NCI-H1694 treated with DMSO at 0.1 percent for 48 hours (cell line): ENCODE data around the gene DLX1.
"Not testable (repeated sequence)": the region's sequence is repeated elsewhere in the genome, so short reads cannot be mapped to it uniquely, and the experiment has no call there.

Experiments
- DNase-seq: peaks from one replicate; lab custom pipeline; 2025; lab: John Stamatoyannopoulos, UW

DLX1 gene

DNA sequence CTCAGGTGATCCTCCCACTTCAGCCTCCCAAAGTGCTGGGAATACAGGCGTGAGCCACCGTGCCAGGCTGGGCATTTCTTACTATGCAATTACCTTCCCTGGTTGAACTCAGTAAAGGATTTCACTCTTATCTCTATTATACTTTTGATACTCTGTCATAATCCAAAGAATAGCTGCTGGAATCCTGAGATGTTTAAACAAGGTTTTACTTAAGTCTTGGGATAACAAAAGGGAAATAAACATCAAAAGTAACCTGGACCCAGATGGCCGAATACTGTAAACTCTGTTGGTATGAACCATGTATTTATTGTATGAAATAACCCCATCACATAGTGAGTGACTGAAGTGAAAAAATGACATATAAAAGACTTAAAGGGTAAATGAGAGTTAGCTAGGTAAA lies 29.3 kb downstream of the DLX1 start:
- DNase-seq: no peak

DNA sequence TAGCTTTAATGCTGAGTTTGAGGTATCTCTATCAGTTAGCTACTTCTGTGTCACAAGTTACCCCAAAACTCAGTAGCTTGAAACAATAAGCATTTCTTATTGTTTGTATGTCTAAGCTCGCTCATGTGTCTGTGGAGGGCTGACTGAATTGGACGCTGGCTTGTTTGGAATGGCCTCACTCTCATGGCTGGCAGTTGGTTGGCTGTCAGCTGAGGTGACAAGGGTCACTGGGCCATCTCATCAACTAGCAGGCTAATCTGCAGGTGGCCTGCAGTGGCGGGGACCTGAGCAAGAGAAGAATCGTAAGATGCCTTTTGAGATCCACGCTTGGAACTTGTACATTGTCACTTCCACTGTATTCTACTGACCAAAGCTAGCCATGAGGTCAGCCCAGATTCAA lies 30.8 kb downstream of the DLX1 start:
- DNase-seq: no peak

DNA sequence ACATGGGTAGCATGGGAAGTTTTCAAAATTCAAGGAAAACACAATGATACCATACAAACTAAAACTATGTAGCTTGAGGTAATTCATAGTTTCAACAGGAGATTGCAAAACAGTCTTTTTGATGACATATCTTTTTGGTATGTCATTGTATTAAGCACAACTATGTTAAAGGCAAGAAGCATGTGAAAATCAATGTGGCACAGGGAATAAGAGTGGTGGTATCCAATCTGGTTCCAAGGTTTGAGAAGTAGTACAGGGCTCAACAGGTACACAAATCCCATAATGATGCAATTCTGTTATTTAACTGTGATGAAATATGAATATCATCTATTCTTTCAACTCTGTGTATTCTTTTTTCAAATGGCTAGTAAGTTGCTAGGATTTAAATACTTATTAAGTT lies 33.8 kb downstream of the DLX1 start:
- DNase-seq: no peak

DNA sequence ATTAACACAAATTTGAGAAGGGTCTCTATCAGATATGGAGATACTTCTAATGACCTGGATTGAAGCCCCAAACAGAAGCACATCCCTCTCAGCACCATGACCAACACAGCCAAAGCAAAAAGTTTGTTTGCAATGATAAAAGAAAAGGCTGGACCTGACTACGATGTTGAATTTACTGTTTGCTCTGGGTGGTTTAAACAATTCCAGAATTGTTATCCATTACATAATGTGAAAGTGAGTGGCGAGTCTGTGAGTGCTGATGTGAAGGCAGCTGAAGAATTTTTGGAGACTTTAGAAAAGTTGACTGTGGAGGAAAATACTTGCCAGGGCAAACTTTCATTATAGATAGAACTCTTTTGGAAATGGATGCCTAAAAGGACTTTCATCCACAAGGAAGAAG lies 34.8 kb downstream of the DLX1 start:
- no peak for DNase-seq

DNA sequence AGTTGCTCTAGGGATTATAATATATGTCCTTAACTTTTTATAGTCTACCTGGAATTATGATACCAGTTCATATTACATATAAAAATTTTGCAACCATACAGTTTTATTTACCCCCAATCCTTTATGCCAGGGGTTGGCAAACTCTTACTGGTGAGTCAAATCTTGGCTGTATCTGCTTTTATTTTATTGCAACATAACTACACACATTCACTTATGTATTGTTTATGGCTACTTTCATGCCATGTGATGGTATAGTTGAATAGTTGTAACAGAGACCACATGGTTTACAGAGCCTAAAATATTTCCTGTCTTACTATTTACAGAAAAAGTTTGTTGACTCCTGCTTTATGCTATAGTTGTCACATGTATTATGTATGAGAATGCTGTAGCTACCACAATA lies 43.2 kb downstream of the DLX1 start:
- no peak for DNase-seq

DNA sequence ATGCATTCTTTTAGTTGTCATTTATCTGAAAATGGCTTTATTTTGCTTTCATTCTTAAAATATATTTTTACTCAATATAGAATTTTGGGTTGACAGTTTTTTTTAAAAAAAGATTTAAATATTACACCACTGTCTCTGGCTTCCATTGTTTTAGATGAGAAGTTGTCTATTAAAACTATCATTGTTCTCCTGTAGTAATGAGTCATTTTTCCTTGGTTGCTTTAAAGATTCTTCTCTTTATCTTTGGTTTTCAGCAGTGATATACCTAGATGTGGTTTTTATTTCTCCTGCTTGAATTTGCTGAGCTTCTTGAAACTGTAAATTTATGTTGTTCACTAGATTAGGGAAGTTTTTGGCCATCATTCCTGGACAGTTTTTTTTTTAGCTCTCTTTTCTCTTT lies 44.1 kb downstream of the DLX1 start:
- no peak for DNase-seq

DNA sequence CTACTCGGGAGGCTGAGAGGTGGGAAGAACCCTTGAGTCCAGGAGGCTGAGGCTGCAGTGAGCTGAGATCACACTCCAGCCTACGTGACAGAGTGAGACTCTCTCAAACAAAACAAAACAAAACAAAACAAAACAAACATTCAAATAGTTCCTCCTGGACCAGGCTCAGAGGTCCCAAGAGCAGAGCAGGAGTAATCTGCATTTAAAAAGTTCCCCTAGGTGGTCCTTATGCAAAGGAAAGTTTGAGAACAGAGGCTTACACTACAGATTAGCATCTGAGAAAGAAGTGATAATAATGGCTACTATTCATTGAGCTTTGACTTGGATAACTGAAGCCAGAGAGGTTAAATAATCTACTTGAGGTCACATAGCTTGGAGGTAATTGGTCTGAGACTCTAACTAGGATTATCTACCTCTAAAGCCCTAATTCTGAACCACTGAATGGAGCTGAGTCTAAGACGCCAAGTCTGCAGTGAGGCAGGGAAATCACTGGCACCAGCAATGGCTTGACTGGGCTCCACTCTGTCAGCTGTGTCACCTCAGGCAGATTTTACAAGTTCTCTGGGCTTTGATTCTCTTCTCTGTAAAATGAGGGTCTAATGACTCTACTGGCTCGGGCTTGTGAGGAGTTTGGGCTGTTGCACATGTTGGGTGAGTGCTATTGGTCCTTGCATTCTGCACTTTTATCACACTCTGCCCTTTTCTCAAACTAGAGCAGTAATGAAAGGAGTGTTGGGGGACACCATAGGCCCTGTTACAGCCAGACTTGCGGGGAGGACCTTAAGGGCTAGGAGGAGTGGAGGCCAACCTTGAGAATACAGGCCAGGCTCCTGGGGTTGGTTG lies 46.6 kb downstream of the DLX1 start:
- no peak for DNase-seq

DNA sequence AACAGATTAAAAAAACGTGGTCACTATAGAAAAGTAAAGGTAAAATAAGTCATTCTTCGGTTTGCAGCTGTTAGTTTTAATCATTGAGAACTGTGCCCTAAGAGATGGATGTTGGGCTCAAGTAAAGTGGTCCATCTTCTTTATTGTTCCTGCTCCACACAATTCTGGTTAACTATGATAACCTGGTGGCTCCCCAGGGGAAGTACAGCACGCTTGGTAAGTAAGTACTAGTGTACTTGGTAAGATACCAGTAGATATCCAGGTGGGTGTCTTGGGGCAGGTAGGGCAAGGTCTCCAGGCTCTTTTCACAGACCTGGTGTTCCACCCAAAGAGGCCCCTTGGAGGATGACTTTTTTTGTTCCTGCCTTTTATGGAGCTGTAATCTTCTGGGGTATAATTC lies 49.0 kb downstream of the DLX1 start:
- no peak for DNase-seq

DNA sequence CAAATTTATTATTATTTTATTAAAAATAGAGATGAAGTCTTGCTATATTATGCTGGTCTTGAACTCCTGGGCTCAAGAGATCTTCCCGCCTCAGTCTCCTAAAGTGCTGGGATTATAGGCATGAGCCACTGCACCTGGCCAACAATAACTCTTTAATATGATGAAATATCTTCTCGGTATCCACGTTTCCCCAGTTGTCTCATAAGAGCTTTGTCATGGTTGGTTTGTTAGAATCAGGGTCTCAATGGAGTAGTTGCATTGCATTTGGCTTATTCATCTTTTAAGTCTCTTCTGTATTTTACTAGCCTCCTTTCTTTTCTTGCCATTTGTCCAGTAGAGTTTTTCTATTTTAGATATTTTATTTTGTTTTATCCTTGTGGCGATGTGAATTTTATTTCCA lies 50.1 kb downstream of the DLX1 start:
- no peak for DNase-seq

DNA sequence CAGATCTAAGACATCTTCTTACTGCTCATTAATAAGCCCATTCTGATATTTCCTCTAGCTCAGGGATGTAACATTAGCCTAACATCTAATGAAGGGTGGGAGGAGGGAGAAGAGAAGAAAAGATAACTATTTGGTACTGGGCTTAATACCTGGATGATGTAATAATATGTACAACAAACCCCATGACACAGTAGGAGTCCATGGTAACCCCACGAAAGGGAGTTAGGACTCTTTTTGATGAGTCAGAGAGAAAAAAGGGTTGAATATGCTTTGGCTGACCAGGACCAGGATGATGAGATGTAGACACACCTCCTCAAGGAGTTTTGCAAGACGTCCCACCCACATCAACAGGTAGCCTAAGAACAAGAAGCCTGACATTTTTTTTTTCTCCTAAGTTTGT lies 51.8 kb downstream of the DLX1 start:
- DNase-seq: no peak

DNA sequence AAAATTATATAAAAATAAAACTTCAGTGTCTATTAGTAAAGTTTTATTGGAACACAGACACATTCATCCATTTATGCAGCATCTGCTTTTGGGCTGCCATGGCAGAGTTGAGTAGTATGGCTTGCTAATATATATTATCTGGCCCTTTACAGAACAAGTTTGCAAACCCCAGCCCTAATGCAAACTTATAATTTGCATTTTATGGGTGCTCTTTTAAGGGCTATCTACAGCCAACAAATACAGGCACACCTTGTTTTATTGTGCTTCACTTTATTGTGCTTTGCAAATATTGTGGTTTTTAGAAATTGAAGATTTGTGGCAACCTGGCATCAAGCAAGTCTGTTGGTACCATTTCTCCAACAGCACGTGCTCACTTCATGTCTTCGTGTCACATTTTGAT lies 52.6 kb downstream of the DLX1 start:
- no peak for DNase-seq

DNA sequence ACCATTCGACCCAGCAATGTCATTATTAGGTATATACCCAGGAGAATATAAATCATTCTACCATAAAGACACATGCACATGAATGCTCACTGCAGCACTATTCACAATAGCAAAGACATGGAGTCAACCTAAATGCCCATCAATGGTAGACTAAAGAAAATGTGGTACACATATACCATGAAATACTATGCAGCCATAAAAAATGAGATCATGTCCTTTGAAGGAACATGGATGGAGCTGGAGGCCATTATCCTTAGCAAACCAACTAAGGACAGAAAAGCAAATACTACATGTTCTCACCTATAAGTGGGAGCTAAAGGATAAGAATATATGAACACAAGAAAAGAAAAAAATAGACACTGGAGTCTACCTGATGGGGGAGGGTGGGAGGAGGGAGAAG lies 53.4 kb downstream of the DLX1 start:
- not testable (repeated sequence) for DNase-seq
